GM12891 (cell line): ENCODE data around the gene DDX21. TPM values are rescaled to one million over a fixed set of nuclear protein-coding genes. Genes with fewer than 3 reads are reported as not detected.
"Not testable (repeated sequence)": the region's sequence is repeated elsewhere in the genome, so short reads cannot be mapped to it uniquely, and the experiment has no call there.

Experiments
- DNase-seq: peaks from one replicate; pipeline ENCODE4 v3.0.0; 2011; ENCODE audit warnings: low spot score; ENCODE audit not compliant: insufficient read length
- FAIRE-seq: peaks from 2 replicates; lab custom pipeline; 2011; peaks lifted over from hg19 to GRCh38; lab: Jason Lieb, UNC
- PAX5 ChIP-seq: IDR thresholded peaks from 2 replicates; pipeline ENCODE4 v1.6.1; 2011; ENCODE audit warnings: low read length, moderate library complexity, mild to moderate bottlenecking; ENCODE audit not compliant: insufficient read depth, severe bottlenecking
- POLR2A ChIP-seq: IDR thresholded peaks from 2 replicates; pipeline ENCODE4 v1.6.1; 2011; ENCODE audit warnings: low read depth, low read length, control low read depth
- POLR2AphosphoS5 ChIP-seq: IDR thresholded peaks from 2 replicates; pipeline ENCODE4 v1.6.1; 2011; ENCODE audit warnings: low read depth, low read length, control low read depth
- POU2F2 ChIP-seq: IDR thresholded peaks from 2 replicates; pipeline ENCODE4 v1.6.1; 2011; ENCODE audit warnings: low read depth, mild to moderate bottlenecking, control low read depth, low read length, moderate library complexity
- SPI1 ChIP-seq: IDR thresholded peaks from 2 replicates; pipeline ENCODE4 v1.6.1; 2011; ENCODE audit warnings: low read depth, low read length, control low read depth
- TAF1 ChIP-seq: IDR thresholded peaks from 2 replicates; pipeline ENCODE4 v1.6.1; 2011; ENCODE audit warnings: low read depth, low read length, control low read depth
- polyA plus RNA-seq: library from polyadenylated mRNA; unstranded; fragments of >200 nt; gene quantifications from one replicate; pipeline ENCODE4 v1.2.1, GENCODE V29; 2012; ENCODE audit warnings: low read depth, missing spikeins, inconsistent platforms; ENCODE audit not compliant: missing spikeins

Gene DDX21
- 49.6 TPM for polyA plus RNA-seq

GRCh38 chr10:68955832-68956532 is at the start of gene DDX21:
DDX21 (plus strand) TSS chr10:68956170; CDS start chr10:68956226, 56 bp downstream.
- peak; percentile 81 for FAIRE-seq
- TF ChIP-seq SPI1 (peak; percentile 75), POLR2AphosphoS5 (peak; percentile 88), POU2F2 (no peak), PAX5 (no peak), TAF1 (peak; percentile 81), POLR2A (peak; percentile 84)

GRCh38 chr10:68924593-68924992 is 31.4 kb upstream of the DDX21 start:
- DNase-seq (no peak), FAIRE-seq (no peak)
- TF ChIP-seq POLR2AphosphoS5 (no peak), POU2F2 (no peak), PAX5 (no peak), TAF1 (no peak), SPI1 (no peak), POLR2A (no peak)

More at GRCh38 chr10:68955832-68956532, at the start of gene DDX21:
- peak; percentile 83 for DNase-seq

GRCh38 chr10:68925489-68925888 is 30.5 kb upstream of the DDX21 start:
- FAIRE-seq (no peak), DNase-seq (no peak)
- TF ChIP-seq PAX5: no peak
- no peak for TF ChIP-seq SPI1
- TF ChIP-seq POU2F2: no peak
- no peak for TF ChIP-seq POLR2AphosphoS5
- no peak for TF ChIP-seq POLR2A
- no peak for TF ChIP-seq TAF1

GRCh38 chr10:68929157-68929556 is 26.8 kb upstream of the DDX21 start:
- DNase-seq, FAIRE-seq: not testable (repeated sequence)

DNA sequence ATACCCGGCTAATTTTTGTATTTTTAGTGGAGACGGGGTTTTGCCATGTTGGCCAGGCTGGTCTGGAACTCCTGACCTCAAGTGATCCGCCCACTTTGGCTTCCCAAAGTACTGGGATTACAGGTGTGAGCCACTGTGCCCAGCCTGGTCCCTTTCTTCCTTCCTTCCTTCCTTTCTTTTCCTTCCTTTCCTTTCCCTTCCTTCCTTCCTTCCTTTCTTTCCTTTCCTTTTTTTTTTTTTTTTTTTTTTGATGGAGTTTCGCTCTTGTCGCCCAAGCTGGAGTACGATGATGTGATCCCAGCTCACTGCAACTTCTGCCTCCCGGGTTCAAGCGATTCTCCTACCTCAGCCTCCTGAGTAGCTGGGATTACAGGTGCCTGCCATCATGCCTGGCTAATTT is 26.1 kb upstream of the DDX21 start:
- FAIRE-seq, DNase-seq: not testable (repeated sequence)

- not testable (repeated sequence) for DNase-seq, FAIRE-seq
These were observed 23.1 kb upstream of the DDX21 start for GRCh38 chr10:68932860-68933259.

DNA sequence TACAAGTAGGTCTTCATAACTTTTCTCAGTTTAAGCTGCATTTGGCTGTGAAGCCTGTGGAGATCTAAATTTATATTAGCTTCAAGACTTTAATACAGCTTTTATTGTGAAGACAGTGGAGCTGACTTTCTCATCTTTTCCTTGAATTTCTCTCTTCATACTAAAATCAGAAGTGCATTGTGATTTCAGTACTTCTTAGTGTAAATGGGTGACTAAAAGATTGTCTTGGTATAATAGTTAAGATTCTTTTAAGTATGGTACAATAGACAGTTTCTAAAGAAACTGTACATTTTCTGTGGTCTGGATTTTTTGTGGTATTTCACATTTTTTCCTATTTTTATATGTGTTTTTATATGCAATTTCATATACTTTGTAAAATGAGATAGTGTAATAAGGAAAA is 21.0 kb upstream of the DDX21 start:
- no peak for FAIRE-seq
- DNase-seq: no peak
- TF ChIP-seq SPI1 (no peak), TAF1 (no peak), POLR2AphosphoS5 (no peak), PAX5 (no peak), POLR2A (no peak), POU2F2 (no peak)

- no peak for DNase-seq
- TF ChIP-seq POLR2AphosphoS5: no peak
- TF ChIP-seq POU2F2: no peak
- no peak for TF ChIP-seq POLR2A
- no peak for TF ChIP-seq SPI1
- FAIRE-seq: no peak
These were observed 17.9 kb upstream of the DDX21 start for GRCh38 chr10:68938117-68938516.

DNA sequence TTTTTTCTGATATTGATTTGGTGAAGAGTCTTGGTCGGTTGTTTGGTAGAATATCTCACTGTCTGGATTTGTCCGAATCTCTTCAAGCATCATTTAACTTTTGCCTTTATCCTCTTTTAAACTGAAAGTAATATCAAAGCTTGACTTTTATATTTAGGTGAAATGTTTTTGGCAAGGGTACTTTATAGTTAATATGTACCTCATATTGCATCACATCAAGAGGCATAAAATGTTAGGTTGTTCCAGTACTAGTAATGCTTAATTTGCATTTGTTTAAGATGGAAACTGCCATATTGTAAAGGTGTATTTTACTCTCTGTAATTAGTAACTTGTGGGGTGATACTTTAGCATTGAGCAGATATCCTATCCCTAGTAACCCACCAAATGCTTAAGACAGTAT is 17.1 kb upstream of the DDX21 start:
- FAIRE-seq (no peak), DNase-seq (no peak)
- TF ChIP-seq POU2F2: no peak
- TF ChIP-seq SPI1: no peak
- TF ChIP-seq POLR2A: no peak
- no peak for TF ChIP-seq TAF1
- TF ChIP-seq PAX5: no peak
- no peak for TF ChIP-seq POLR2AphosphoS5

- FAIRE-seq, DNase-seq: not testable (repeated sequence)
These were observed 15.1 kb upstream of the DDX21 start for GRCh38 chr10:68940917-68941316.

GRCh38 chr10:68950598-68950997 is 5.4 kb upstream of the DDX21 start:
- TF ChIP-seq PAX5 (no peak), TAF1 (no peak), POU2F2 (no peak)
- no peak for DNase-seq
- no peak for FAIRE-seq

- FAIRE-seq (no peak), DNase-seq (no peak)
- TF ChIP-seq PAX5 (no peak), SPI1 (no peak), TAF1 (no peak), POLR2A (no peak), POLR2AphosphoS5 (no peak), POU2F2 (no peak)
These were observed 1.1 kb upstream of the DDX21 start for GRCh38 chr10:68954904-68955303.
